Activated T-helper 17 cell treated with anti-CD3 and anti-CD28 coated beads, Interleukin-2, amount 50 U/mL, for 72 hours (primary cell): ENCODE data around the gene RIPK4. TPM values are rescaled to one million over a fixed set of nuclear protein-coding genes. Genes with fewer than 3 reads are reported as not detected.

Experiments used
- ATAC-seq: fragments of 150-1000 bp; cut with Tn5 transposase; replicated peaks from 2 replicates; pipeline ENCODE4 v1.10.0; 2021; ENCODE audit warnings: mild to moderate bottlenecking, moderate library complexity
- H3K27ac Mint-ChIP-seq: one replicate; pipeline ENCODE4 v1.8.0; 2022; ENCODE audit warnings: mixed read lengths
- H3K27me3 Mint-ChIP-seq: one replicate; pipeline ENCODE4 v1.8.0; 2022; ENCODE audit warnings: mixed read lengths
- H3K36me3 Mint-ChIP-seq: one replicate; pipeline ENCODE4 v1.8.0; 2022; ENCODE audit warnings: low read depth, mild to moderate bottlenecking, mixed read lengths
- H3K4me1 Mint-ChIP-seq: one replicate; pipeline ENCODE4 v1.8.0; 2022; ENCODE audit warnings: mixed read lengths
- H3K4me3 Mint-ChIP-seq: one replicate; pipeline ENCODE4 v1.8.0; 2022; ENCODE audit warnings: mild to moderate bottlenecking, mixed read lengths
- H3K9me3 Mint-ChIP-seq: one replicate; pipeline ENCODE4 v1.8.0; 2022; ENCODE audit warnings: mixed read lengths
- total RNA-seq, 2 donors: library from RNA; stranded (reverse); gene quantifications; one replicate each; pipeline ENCODE4 v1.2.3, GENCODE V29; 2022

RIPK4 gene
- 1 to 10 TPM in 1 of 2 donors, not detected in 1; 1.1 TPM for total RNA-seq

- Mint-ChIP-seq H3K27ac (peak within 1 kb of the TSS; percentile 39), H3K27me3 (peaks cover 64% of the 10 kb centered on the region), H3K9me3 (no peaks in the 10 kb centered on the region), H3K36me3 (peaks cover 11% of the 10 kb centered on the region), H3K4me3 (peak within 1 kb of the TSS; percentile 78), H3K4me1 (peaks cover 11% of the 10 kb centered on the region)
- peak; percentile 79 for ATAC-seq
Measured at GRCh38 chr21:41766883-41767605, at the start of gene RIPK4. TSS of gene RIPK4 (minus strand) at chr21:41767052. CDS start at chr21:41767041, 11 bp downstream.

DNA sequence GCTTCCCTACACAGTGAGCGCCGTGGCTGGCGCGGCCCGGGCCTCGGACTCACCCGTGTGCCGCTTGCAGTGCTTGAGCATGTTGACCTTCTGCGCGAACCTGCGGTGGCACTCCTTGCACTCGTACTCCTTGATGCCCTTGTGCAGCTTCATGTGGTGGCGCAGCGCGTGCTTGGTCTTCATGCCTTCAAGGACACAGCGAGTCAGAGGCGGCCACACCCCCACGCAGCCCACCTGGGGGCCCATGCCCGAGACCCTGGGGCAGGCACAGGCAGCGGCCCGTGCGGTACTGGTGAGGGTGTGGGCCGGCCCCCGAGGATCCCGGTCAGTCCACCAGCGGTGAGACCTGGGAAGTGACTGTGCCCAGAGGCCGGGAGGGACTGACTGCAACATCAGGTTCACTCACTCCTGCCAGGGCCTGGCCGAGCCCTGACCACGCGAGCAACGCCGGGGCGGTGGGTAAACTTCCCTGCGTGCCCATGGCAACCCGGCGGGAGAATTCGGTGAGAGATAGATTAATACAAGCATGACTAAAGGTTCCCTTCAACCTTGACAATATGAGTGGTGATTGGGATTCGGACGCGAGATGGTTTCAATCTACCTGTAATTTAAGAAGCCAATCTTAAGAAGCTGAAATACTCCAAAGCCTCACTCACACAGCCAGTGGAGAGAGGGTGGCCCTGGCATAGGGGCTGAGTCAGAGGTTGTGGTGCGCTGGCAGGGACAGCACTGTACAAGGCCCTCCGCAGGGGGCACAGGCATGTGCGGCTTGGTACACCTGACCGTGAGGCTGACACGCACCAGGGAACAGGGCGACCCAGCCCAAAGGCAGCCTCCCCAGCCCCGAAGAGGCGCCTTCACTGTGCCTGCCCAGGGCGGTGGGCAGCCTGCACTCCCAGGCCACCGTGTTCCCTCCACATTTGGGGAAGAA is 49.1 kb upstream of the RIPK4 start:
- no peak overlapping the region for H3K4me3 Mint-ChIP-seq
- H3K9me3 Mint-ChIP-seq: no peaks in the 10 kb centered on the region
- no peaks in the 10 kb centered on the region for H3K4me1 Mint-ChIP-seq
- no peak overlapping the region for H3K27ac Mint-ChIP-seq
- H3K27me3 Mint-ChIP-seq: no peaks in the 10 kb centered on the region
- peaks cover 67% of the 10 kb centered on the region for H3K36me3 Mint-ChIP-seq
- ATAC-seq: peak; percentile 9

GRCh38 chr21:41813226-41813625 is 46.4 kb upstream of the RIPK4 start:
- Mint-ChIP-seq H3K4me3 (no peak overlapping the region), H3K27ac (no peak overlapping the region), H3K4me1 (no peaks in the 10 kb centered on the region), H3K9me3 (no peaks in the 10 kb centered on the region), H3K27me3 (no peaks in the 10 kb centered on the region), H3K36me3 (peaks cover 74% of the 10 kb centered on the region)
- no peak for ATAC-seq

GRCh38 chr21:41812679-41813078 is 45.8 kb upstream of the RIPK4 start:
- no peaks in the 10 kb centered on the region for H3K9me3 Mint-ChIP-seq

GRCh38 chr21:41810597-41810932 is 43.7 kb upstream of the RIPK4 start:
- Mint-ChIP-seq H3K36me3 (peaks cover 60% of the 10 kb centered on the region), H3K4me3 (no peak overlapping the region), H3K4me1 (peaks cover 5% of the 10 kb centered on the region), H3K27ac (no peak overlapping the region), H3K9me3 (no peaks in the 10 kb centered on the region), H3K27me3 (no peaks in the 10 kb centered on the region)
- ATAC-seq: no peak

More at GRCh38 chr21:41812679-41813078, 45.8 kb upstream of the RIPK4 start:
- Mint-ChIP-seq H3K36me3 (peaks cover 76% of the 10 kb centered on the region), H3K4me3 (no peak overlapping the region), H3K4me1 (no peaks in the 10 kb centered on the region), H3K27ac (no peak overlapping the region), H3K27me3 (no peaks in the 10 kb centered on the region)
- ATAC-seq: no peak

- H3K27ac Mint-ChIP-seq: no peak overlapping the region
- H3K4me1 Mint-ChIP-seq: peaks cover 5% of the 10 kb centered on the region
- H3K27me3 Mint-ChIP-seq: no peaks in the 10 kb centered on the region
- peaks cover 59% of the 10 kb centered on the region for H3K36me3 Mint-ChIP-seq
- ATAC-seq: no peak
- H3K4me3 Mint-ChIP-seq: no peak overlapping the region
- H3K9me3 Mint-ChIP-seq: no peaks in the 10 kb centered on the region
Measured at GRCh38 chr21:41809891-41810596, 43.2 kb upstream of the RIPK4 start.

GRCh38 chr21:41808846-41809245 is 42.0 kb upstream of the RIPK4 start:
- H3K4me1 Mint-ChIP-seq: peaks cover 5% of the 10 kb centered on the region
- no peak overlapping the region for H3K4me3 Mint-ChIP-seq
- no peaks in the 10 kb centered on the region for H3K9me3 Mint-ChIP-seq
- no peaks in the 10 kb centered on the region for H3K27me3 Mint-ChIP-seq
- no peak overlapping the region for H3K27ac Mint-ChIP-seq
- ATAC-seq: no peak
- peaks cover 60% of the 10 kb centered on the region for H3K36me3 Mint-ChIP-seq

- H3K4me1 Mint-ChIP-seq: peaks cover 5% of the 10 kb centered on the region
Measured at GRCh38 chr21:41808094-41808493, 41.2 kb upstream of the RIPK4 start.

DNA sequence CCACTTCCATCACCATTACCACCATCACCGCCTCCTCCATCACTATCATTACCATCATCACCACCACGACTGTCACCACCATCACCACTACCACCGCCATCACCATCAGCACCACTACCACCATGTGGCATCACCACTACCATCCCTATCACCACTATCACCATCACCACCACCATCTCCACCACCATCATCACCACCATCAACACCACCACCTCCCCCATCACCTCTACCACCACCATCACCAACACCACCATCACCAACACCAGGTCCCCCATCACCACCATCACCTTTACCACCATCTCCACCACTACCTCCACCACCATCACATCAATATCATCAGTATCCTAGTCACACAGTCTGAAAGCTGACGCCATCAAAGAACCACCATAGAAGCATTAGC is 39.9 kb upstream of the RIPK4 start:
- H3K27me3 Mint-ChIP-seq: no peaks in the 10 kb centered on the region
- H3K4me1 Mint-ChIP-seq: peaks cover 5% of the 10 kb centered on the region
- no peaks in the 10 kb centered on the region for H3K9me3 Mint-ChIP-seq
- H3K27ac Mint-ChIP-seq: no peak overlapping the region
- H3K4me3 Mint-ChIP-seq: no peak overlapping the region
- peaks cover 58% of the 10 kb centered on the region for H3K36me3 Mint-ChIP-seq
- ATAC-seq: no peak

More at GRCh38 chr21:41808094-41808493, 41.2 kb upstream of the RIPK4 start:
- Mint-ChIP-seq H3K9me3 (no peaks in the 10 kb centered on the region), H3K4me3 (no peak overlapping the region), H3K36me3 (peaks cover 58% of the 10 kb centered on the region), H3K27me3 (no peaks in the 10 kb centered on the region), H3K27ac (no peak overlapping the region)
- no peak for ATAC-seq

GRCh38 chr21:41805643-41806042 is 38.8 kb upstream of the RIPK4 start:
- H3K4me3 Mint-ChIP-seq: no peak overlapping the region
- H3K4me1 Mint-ChIP-seq: peaks cover 5% of the 10 kb centered on the region
- no peaks in the 10 kb centered on the region for H3K27me3 Mint-ChIP-seq
- no peaks in the 10 kb centered on the region for H3K9me3 Mint-ChIP-seq
- no peak for ATAC-seq
- peaks cover 61% of the 10 kb centered on the region for H3K36me3 Mint-ChIP-seq
- no peak overlapping the region for H3K27ac Mint-ChIP-seq

- Mint-ChIP-seq H3K27ac (peak overlapping the region; percentile 25), H3K4me1 (peaks cover 5% of the 10 kb centered on the region), H3K27me3 (no peaks in the 10 kb centered on the region), H3K36me3 (peaks cover 61% of the 10 kb centered on the region), H3K4me3 (no peak overlapping the region), H3K9me3 (no peaks in the 10 kb centered on the region)
- ATAC-seq: no peak
Measured at GRCh38 chr21:41805038-41805437, 38.2 kb upstream of the RIPK4 start.

DNA sequence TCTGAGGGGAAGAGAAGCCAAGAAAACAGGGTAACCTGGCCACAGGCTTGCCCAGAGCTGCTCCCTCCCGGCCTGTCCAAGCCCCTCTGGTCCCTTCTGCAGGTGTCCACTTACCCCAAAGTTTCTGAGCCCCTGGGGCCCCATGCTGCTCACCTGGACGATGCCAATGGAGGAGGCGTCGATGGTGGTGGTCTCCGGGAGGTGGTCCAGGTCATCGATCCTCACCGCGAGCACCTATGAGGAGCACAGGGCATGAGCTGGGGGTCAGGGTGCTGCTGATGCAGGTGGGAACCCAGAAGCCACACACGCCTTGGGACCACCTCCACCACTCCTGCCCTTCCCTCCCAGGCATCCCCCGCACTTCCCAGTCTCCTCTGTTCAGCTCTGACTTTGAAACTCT is 37.5 kb upstream of the RIPK4 start:
- H3K4me3 Mint-ChIP-seq: no peak overlapping the region

GRCh38 chr21:41803316-41803715 is 36.5 kb upstream of the RIPK4 start:
- no peaks in the 10 kb centered on the region for H3K9me3 Mint-ChIP-seq
- H3K27me3 Mint-ChIP-seq: no peaks in the 10 kb centered on the region
- no peak overlapping the region for H3K4me3 Mint-ChIP-seq
- no peak overlapping the region for H3K27ac Mint-ChIP-seq
- peaks cover 62% of the 10 kb centered on the region for H3K36me3 Mint-ChIP-seq
- no peak for ATAC-seq
- peaks cover 5% of the 10 kb centered on the region for H3K4me1 Mint-ChIP-seq

More for the DNA sequence above, 37.5 kb upstream of the RIPK4 start:
- ATAC-seq: no peak
- Mint-ChIP-seq H3K4me1 (peaks cover 5% of the 10 kb centered on the region), H3K36me3 (peaks cover 61% of the 10 kb centered on the region), H3K27ac (no peak overlapping the region), H3K9me3 (no peaks in the 10 kb centered on the region), H3K27me3 (no peaks in the 10 kb centered on the region)

DNA sequence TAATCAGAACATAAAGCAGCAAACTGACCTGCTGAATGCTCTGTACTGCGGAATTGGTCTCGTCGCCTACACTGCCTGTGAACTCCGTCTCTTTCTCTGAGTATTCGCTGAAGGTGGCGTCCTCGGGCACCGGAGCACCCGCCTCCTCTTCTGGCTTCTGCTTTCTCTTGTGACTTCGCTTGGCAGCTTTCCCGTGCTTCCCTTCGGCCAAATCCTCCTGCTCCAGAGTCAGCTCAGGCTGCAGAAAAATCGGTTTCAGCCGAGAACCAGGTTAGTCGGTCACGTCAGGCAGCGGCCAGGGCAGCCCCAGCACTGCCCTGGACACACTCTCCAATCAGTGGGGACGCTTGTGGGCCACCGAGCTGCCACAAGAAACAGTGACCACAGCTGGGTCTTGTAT is 35.8 kb upstream of the RIPK4 start:
- no peak for ATAC-seq
- H3K27ac Mint-ChIP-seq: no peak overlapping the region
- peaks cover 5% of the 10 kb centered on the region for H3K4me1 Mint-ChIP-seq

More for the DNA sequence above, 35.8 kb upstream of the RIPK4 start:
- H3K27me3 Mint-ChIP-seq: no peaks in the 10 kb centered on the region
- no peaks in the 10 kb centered on the region for H3K9me3 Mint-ChIP-seq
- peaks cover 65% of the 10 kb centered on the region for H3K36me3 Mint-ChIP-seq
- H3K4me3 Mint-ChIP-seq: no peak overlapping the region
